ENCODE data around the gene POLR2I.

GRCh38 chr19:36125557-36125956 lies 10.9 kb upstream of the POLR2I start:
- TF ChIP-seq EZH2phosphoT487 (IDR thresholded peaks at IDR 0.05; ENCODE audit: low read depth), result no peak
- no peak for TF ChIP-seq CTCF (IDR thresholded peaks at IDR 0.05; ENCODE audit: low read depth, low read length)
